ENCODE measurements around the gene PCYT1B. TPM values are rescaled to one million over a fixed set of nuclear protein-coding genes. Genes with fewer than 3 reads are reported as not detected.

Gene PCYT1B
- total and polyA plus RNA-seq, 2 of the 13 experiments (the other 11 are each of a cell fraction or from before 2014, with no cell fraction given), result 6.1 to 9.2 TPM

GRCh38 chrX:24590111-24590510 is 57.0 kb downstream of the PCYT1B start:
- CTCF ChIA-PET (ENCODE audit: low intra/inter-chr PET ratio, low total read pairs), result no interaction called here
- H3K4me2 ChIP-seq (ENCODE audit: low read depth, low read length), result no peak overlapping the region
- H3K27ac ChIP-seq (ENCODE audit: extremely low read length, insufficient read depth, low read length), result no peak overlapping the region
- POLR2A ChIA-PET, result no interaction called here
- no peak for ATAC-seq
- no peaks in the 10 kb centered on the region for H3K79me2 ChIP-seq (ENCODE audit: insufficient read depth, low read length)
- no peak overlapping the region for H2AFZ ChIP-seq (ENCODE audit: low read length)
- no peak overlapping the region for H3K4me3 ChIP-seq (replicated peaks in 1 of 3; ENCODE audit: insufficient read depth in 1 of 3, low read depth in 2 of 3, low read length in 3 of 3)
- in situ Hi-C loops (cut with HindIII; ENCODE audit: extremely low pct_ligation_motif_present, low pct_unique_long_range_greater_than_20kb), result no loop called here
- no peak for DNase-seq (ENCODE audit: low spot score)
- WGBS (ENCODE audit: low lambda C conversion rate), result 100% methylated on average over 4 of the region's 5 CpGs
- H3K27me3 ChIP-seq (ENCODE audit: control insufficient read depth in 1 of 2, insufficient read depth in 2 of 2, low read length in 2 of 2), result no peaks in the 10 kb centered on the region
- BruUV-seq (replicated peaks), result no TSS peak
- no peaks in the 10 kb centered on the region for H4K20me1 ChIP-seq (ENCODE audit: insufficient read depth, low read length)
- FAIRE-seq, result no peak
- no peaks in the 10 kb centered on the region for H3K9me3 ChIP-seq (ENCODE audit: low read length)
- H3K9ac ChIP-seq (ENCODE audit: insufficient read depth, low read depth, low read length), result no peak overlapping the region
- no peaks in the 10 kb centered on the region for H3K4me1 ChIP-seq (ENCODE audit: insufficient read depth, low read length)
- peaks cover 1 to 5% of the 10 kb centered on the region in 2 experiments; a peak in 1 of 5 replicates for H3K36me3 ChIP-seq (replicated peaks in 1 of 2; ENCODE audit: control insufficient read depth in 1 of 2, insufficient read depth in 2 of 2, low read length in 2 of 2)
- intact Hi-C loops (cut with micrococcal nuclease; ENCODE audit: unreplicated experiment), result no loop called here
- no peak for TF ChIP-seq ZSCAN29 (CRISPR knock-in tag; conservative IDR thresholded peaks at IDR 0.05)
- TF ChIP-seq, protein P1, sequence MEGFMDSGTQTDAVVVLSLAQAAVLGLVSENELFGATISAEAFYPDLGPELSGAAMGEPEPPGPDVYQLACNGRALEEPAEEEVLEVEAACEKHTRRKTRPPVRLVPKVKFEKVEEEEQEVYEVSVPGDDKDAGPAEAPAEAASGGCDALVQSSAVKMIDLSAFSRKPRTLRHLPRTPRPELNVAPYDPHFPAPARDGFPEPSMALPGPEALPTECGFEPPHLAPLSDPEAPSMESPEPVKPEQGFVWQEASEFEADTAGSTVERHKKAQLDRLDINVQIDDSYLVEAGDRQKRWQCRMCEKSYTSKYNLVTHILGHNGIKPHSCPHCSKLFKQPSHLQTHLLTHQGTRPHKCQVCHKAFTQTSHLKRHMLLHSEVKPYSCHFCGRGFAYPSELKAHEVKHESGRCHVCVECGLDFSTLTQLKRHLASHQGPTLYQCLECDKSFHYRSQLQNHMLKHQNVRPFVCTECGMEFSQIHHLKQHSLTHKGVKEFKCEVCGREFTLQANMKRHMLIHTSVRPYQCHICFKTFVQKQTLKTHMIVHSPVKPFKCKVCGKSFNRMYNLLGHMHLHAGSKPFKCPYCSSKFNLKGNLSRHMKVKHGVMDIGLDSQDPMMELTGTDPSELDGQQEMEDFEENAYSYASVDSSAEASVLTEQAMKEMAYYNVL (CRISPR knock-in tag; IDR thresholded peaks at IDR 0.05; ENCODE audit: borderline replicate concordance), result no peak
- TF ChIP-seq TBP (CRISPR knock-in tag; IDR thresholded peaks at IDR 0.05), result no peak
- TF ChIP-seq ZNF850 (CRISPR knock-in tag; conservative IDR thresholded peaks at IDR 0.05), result no peak
- no peak for TF ChIP-seq TBX2 (CRISPR knock-in tag; IDR thresholded peaks at IDR 0.05; ENCODE audit: borderline replicate concordance)
- TF ChIP-seq ARNT (IDR thresholded peaks at IDR 0.05), result no peak
- TF ChIP-seq MZF1 (CRISPR knock-in tag; IDR thresholded peaks at IDR 0.05; ENCODE audit: borderline replicate concordance), result no peak
- TF ChIP-seq, protein P2, sequence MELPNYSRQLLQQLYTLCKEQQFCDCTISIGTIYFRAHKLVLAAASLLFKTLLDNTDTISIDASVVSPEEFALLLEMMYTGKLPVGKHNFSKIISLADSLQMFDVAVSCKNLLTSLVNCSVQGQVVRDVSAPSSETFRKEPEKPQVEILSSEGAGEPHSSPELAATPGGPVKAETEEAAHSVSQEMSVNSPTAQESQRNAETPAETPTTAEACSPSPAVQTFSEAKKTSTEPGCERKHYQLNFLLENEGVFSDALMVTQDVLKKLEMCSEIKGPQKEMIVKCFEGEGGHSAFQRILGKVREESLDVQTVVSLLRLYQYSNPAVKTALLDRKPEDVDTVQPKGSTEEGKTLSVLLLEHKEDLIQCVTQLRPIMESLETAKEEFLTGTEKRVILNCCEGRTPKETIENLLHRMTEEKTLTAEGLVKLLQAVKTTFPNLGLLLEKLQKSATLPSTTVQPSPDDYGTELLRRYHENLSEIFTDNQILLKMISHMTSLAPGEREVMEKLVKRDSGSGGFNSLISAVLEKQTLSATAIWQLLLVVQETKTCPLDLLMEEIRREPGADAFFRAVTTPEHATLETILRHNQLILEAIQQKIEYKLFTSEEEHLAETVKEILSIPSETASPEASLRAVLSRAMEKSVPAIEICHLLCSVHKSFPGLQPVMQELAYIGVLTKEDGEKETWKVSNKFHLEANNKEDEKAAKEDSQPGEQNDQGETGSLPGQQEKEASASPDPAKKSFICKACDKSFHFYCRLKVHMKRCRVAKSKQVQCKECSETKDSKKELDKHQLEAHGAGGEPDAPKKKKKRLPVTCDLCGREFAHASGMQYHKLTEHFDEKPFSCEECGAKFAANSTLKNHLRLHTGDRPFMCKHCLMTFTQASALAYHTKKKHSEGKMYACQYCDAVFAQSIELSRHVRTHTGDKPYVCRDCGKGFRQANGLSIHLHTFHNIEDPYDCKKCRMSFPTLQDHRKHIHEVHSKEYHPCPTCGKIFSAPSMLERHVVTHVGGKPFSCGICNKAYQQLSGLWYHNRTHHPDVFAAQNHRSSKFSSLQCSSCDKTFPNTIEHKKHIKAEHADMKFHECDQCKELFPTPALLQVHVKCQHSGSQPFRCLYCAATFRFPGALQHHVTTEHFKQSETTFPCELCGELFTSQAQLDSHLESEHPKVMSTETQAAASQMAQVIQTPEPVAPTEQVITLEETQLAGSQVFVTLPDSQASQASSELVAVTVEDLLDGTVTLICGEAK (IDR thresholded peaks at IDR 0.05), result no peak
- TF ChIP-seq, protein P2 (CRISPR knock-in tag; IDR thresholded peaks at IDR 0.05), result no peak
- no peak for TF ChIP-seq ZNF513 (CRISPR knock-in tag; conservative IDR thresholded peaks at IDR 0.05)
- no peak for TF ChIP-seq PBX3 (CRISPR knock-in tag; IDR thresholded peaks at IDR 0.05; ENCODE audit: borderline replicate concordance)
- TF ChIP-seq MIER2 (CRISPR knock-in tag; IDR thresholded peaks at IDR 0.05), result no peak

All from HepG2 (cell line).